HG03045 (cell line): ENCODE data around the gene IL13.

Experiments
- ATAC-seq: cut with Tn5 transposase; IDR thresholded peaks from one replicate; pipeline ENCODE4 v1.9.1; 2021; ENCODE audit warnings: mild to moderate bottlenecking, moderate library complexity; ENCODE audit not compliant: unreplicated experiment

IL13 gene

GRCh38 chr5:132669455-132669820 is 11.5 kb downstream of the IL13 start:
- no peak for ATAC-seq

- no peak for ATAC-seq
These were observed 12.3 kb downstream of the IL13 start for GRCh38 chr5:132669966-132670882.

GRCh38 chr5:132671000-132671399 is 13.0 kb downstream of the IL13 start:
- no peak for ATAC-seq

- no peak for ATAC-seq
These were observed 15.5 kb downstream of the IL13 start for GRCh38 chr5:132673488-132673887.

DNA sequence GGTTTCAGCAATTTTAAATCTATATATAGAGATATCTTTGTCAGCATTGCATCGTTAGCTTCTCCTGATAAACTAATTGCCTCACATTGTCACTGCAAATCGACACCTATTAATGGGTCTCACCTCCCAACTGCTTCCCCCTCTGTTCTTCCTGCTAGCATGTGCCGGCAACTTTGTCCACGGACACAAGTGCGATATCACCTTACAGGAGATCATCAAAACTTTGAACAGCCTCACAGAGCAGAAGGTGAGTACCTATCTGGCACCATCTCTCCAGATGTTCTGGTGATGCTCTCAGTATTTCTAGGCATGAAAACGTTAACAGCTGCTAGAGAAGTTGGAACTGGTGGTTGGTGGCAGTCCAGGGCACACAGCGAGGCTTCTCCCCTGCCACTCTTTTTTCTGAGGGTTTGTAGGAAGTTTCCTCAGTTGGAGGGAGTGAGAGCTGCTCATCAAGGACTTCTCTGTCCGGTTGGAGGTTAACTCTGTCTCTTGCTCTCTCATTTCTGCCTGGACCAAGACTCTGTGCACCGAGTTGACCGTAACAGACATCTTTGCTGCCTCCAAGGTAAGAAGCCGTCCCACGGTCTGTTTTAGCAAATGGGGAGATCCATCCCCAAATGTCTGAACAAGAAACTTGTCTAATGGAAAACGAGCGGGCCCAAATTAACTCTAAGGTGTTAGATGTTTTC is 16.1 kb downstream of the IL13 start, which contains the start of gene IL4:
Gene IL4 (plus strand): TSS at position 51 of the 692 bp plus-strand sequence. CDS start 62 bp downstream, at position 113.
- ATAC-seq: no peak

DNA sequence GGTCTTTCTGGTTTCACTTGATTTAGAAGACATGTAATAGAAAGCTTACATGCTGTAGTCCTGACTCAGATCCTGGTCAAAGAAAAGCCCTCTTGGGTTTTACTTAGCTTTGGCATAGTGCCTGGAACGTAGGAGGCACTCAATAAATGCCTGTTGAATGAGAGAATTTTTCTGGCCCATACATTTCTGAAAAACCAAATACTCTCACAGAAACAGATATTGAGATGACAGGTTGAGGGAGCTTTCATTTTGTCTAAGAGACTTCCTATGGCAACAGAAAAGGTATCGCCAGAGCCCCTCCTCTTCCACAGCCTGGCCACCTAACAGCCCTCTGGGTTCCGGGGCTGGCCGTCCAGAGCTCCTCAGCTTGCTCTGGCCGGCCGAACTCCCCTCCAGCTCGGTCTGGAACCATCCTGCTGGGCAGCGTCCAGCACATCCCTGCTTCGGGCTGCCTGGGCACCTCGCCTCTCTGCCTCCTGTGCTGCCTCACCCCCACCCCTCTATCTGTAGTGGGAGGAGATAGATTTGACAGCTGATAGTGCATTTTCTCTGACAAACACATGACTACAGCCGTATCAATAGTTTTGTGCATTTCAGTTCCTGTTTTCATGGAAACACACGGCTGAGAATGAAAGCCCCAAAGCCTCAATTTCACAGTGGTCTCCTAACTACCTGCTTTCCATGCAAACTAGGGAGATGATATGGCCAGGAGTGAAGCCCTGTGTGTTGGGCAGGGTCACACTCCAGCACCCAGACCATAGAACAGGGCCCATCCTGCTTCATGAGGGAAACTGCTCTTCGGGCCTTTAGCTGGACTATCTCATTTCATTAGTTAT is 16.9 kb downstream of the IL13 start:
- ATAC-seq: peak; percentile 73

DNA sequence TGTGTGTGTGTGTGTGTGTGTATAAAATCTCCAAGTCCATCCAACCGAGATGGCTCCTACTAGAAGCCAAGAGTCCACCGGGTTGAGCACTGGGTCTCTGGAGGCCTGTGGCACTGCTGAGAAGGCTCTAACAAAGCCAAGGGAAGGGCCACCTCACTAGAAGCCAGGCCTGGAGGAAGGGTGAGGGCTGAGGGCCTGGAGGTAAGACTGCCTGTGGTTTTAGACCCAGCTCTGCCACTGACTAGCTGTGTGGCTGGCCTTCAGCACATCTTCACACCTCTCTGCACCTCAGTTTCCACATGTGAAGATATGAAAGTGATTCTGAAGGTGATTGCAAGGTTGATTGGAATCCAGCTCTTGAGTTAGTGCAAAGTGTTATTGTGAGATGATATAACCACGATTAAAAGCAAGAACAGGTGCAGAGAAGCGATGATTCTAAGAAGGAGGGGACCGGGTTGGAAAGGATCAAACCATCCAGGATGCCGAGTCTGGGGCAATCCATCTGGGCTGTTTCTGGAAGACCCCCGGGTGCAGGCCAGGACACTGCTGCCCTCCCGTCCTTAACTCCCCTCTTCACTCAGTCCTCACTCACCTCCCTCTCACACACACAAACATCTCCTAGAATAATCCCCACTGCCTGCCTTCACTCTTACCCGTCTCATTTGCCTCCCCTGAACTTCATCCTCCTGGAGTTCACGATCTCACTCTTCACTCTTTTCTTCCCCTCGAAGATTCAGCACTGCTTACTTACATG is 18.1 kb downstream of the IL13 start:
- no peak for ATAC-seq

GRCh38 chr5:132677191-132677590 is 19.2 kb downstream of the IL13 start:
- no peak for ATAC-seq

GRCh38 chr5:132677682-132678400 is 19.9 kb downstream of the IL13 start:
- ATAC-seq: no peak

- no peak for ATAC-seq
These were observed 20.8 kb downstream of the IL13 start for GRCh38 chr5:132678735-132679134.

DNA sequence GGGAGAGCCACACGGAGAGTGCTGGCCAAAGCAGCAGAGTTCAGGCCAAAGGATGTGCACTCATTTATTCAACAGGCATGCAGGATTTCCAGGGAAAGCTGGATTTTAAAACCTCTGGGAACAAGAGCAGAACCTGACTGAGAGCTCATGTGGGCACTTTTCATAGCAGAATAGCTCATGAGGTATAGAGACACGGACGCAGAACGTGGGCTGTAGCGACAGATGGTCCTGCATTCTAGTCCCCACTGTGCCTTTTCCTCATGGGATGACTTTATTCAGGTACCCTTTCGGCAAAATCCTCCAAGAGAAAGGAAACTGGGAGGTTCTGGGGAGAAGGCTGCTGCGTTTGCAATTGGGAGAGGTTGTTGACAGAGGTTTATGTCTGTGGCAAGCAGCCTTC is 21.2 kb downstream of the IL13 start:
- ATAC-seq: no peak

- no peak for ATAC-seq
These were observed 21.9 kb downstream of the IL13 start for GRCh38 chr5:132679717-132680380.

GRCh38 chr5:132680780-132681475 is 23.0 kb downstream of the IL13 start:
- ATAC-seq: no peak

DNA sequence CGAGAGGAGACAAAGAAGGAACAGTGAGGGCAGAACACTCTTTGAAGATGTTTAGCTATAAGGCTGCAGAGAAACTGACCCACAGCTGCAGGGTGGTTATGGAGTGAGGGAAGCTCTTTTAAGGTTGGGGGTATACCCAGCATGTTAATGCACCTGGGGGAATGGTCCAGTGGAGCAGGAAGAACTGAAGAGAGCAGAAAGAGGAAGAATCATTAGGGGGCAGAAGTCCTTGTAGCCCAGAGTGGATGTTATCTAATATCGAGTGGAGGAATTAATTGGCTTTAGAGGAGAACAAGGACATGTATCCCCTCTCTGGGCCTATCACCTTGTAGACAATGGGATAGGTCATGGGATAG is 23.5 kb downstream of the IL13 start:
- no peak for ATAC-seq

DNA sequence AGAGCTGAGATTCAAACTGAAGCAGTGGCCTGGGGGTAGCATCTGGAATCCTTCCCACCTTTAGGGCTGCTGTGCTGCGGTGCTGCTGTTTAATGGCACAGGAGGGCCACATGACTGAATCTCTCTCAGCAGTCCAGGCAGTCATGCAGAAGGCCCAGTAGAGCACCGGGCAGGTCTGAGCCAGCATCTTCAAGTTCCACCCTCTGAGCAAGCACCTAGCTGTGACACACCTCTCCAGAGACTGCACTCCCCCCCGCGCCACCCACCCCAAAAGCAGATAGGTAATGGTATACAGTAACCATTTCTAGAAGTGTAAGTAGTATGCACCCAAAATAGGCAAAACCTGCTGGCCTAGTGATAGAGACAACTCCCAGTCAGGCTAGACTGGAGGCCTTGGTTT is 24.0 kb downstream of the IL13 start:
- ATAC-seq: no peak

DNA sequence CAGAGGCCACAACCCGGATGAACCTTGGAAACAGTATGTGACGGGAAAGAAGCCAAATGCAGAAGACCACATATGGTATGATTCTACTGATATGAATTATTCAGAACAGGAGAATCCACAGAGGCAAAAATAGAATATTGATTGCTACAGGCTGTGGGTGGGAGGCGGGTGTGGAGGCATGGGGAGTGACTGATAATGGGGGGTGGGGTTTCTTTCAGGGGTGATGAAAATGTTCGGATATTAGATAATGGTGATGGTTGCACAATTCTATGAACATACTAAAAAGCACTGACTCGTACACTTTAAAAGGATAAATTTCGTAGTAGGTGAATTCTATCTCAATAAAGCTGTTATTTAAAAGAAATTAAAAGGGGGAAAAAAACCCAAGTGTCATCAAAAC is 26.5 kb downstream of the IL13 start:
- ATAC-seq: no peak

- ATAC-seq: no peak
These were observed 27.1 kb downstream of the IL13 start for GRCh38 chr5:132684922-132685720.

GRCh38 chr5:132686193-132686592 is 28.2 kb downstream of the IL13 start:
- no peak for ATAC-seq
